Measurements from ENCODE around the gene PLEKHA7.

Gene PLEKHA7

GRCh38 chr11:16806791-16807190 lies 207.4 kb downstream of the PLEKHA7 start:
- H3K4me3 ChIP-seq (ENCODE audit: low read depth, low read length), result no peak overlapping the region
- TF ChIP-seq CTCF (conservative IDR thresholded peaks at IDR 0.05; ENCODE audit: low read depth, low read length), result no peak
- DNase-seq (ENCODE audit: low read depth), result peak; percentile 92

DNA sequence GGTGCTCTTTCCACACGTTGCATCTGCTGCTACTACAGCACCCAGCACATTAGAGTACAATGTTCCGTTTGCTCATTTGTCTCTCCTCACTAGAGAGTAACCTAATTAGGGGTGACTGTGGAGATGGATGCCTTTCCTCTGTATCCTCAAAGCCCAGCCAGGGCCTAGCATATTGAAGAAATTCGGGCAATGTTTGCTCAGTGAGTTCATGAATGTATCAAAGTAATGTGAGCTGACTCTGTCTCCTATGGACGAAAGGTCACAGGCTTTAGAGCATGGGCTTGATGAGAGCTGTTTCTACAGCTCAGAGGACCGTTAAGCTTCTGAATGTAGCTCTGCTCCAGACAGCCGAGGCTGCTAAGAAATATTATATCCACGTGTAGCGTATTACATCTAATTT lies 208.3 kb downstream of the PLEKHA7 start:
- TF ChIP-seq CTCF (conservative IDR thresholded peaks at IDR 0.05; ENCODE audit: low read depth, low read length), result no peak
- DNase-seq (ENCODE audit: low read depth), result peak; percentile 65
- H3K4me3 ChIP-seq (ENCODE audit: low read depth, low read length), result no peak overlapping the region

DNA sequence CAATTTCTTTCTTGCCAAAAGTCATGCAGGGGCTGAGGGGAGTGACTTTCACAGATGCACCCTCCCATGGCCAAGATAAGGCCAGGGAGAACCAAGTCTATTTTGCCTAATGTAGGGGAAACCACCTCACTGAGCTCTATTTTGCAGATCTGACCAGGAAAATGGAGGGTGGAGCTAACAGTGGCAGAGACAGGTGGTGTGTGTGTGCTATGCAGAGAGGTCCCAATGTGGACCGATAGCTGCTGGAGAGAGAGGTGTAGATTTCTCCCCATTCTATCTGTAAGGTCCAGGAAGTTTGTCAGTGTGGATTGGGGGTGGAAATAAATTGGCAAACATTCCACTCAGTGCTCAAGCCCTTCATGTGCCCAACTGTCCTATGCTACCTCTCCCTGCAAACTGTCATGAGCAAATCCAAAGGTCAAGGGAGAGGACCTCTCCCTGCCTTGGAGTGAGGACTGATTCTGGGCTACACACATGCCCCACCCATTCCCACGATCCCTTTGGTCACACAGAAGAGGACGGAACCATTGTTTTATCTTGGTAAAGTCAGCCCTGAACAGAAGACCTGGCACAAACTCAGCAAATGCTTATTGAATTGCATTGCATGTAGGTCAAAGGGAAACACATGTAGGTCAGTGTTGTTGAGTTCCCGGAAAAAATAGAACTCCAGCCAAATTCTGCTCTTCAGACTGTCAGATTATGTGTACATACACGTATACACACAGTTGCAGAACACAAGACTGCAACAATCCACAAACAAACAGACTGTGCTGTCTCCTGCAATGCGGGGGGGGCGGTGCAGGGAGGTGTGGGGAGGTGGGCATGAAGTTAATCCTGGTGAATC lies 209.9 kb downstream of the PLEKHA7 start:
- peak; percentile 93 for DNase-seq (ENCODE audit: low read depth)
- H3K4me3 ChIP-seq (ENCODE audit: low read depth, low read length), result no peak overlapping the region
- no peak for TF ChIP-seq CTCF (conservative IDR thresholded peaks at IDR 0.05; ENCODE audit: low read depth, low read length)

DNA sequence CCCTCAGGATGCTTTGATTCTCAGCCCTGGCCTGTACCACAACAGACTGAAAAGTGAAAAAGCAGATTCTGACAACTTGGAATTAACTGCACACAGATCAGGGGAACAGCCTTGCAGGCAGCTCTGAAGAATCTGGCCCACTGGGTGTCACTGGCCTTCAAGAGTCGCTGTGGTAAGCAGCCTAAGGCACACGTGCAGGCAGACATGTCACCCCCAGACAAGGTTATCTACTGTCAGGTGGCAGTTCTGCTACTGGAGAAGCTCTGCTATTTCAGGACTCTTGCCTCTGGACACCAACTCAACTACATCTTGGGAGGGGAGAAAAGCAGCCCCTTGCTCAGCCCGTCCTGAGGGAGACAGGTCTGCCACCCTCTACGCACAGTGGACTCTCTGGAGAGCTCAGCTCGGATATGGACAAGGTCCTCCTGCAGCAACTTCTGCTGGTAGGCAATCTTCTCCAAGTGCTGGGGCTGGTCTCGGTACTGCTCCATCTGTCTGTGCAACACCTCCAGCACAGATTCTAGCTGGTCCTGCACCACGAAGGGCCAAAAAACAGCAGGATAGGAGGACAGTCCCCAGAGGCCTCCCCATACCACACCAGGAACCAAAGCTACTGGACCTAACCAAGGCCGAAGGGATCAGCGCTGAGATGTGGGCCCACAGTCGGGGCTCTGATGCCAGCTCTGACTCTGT lies 212.8 kb downstream of the PLEKHA7 start:
- no peak for DNase-seq (ENCODE audit: low read depth)
- H3K4me3 ChIP-seq (ENCODE audit: low read depth, low read length), result no peak overlapping the region
- no peak for TF ChIP-seq CTCF (conservative IDR thresholded peaks at IDR 0.05; ENCODE audit: low read depth, low read length)

GRCh38 chr11:16800382-16800781 lies 213.8 kb downstream of the PLEKHA7 start:
- H3K4me3 ChIP-seq (ENCODE audit: low read depth, low read length), result no peak overlapping the region
- no peak for TF ChIP-seq CTCF (conservative IDR thresholded peaks at IDR 0.05; ENCODE audit: low read depth, low read length)
- DNase-seq (ENCODE audit: low read depth), result no peak

DNA sequence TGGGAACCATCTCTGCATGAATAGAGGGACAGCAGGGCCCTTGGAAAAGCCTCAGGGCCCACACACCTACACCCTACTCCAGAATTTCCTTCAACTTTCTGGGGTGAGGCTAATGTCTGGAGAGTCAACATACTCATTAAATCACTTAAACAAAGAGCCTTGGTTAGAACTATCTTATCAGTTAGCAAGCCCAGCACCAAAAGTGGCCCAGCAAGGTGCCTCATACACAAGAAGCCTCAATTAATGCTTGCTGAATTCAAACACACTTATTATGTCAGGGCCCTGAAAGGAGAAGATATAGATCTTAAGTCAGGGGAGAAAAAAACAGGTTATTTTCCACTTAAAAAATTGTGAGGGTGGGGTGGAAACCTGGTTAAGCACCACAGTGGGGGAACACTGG lies 214.3 kb downstream of the PLEKHA7 start:
- no peak for TF ChIP-seq CTCF (conservative IDR thresholded peaks at IDR 0.05; ENCODE audit: low read depth, low read length)
- H3K4me3 ChIP-seq (ENCODE audit: low read depth, low read length), result no peak overlapping the region
- DNase-seq (ENCODE audit: low read depth), result no peak
